ENCODE results near the gene LRTM1.

LRTM1 gene

DNA sequence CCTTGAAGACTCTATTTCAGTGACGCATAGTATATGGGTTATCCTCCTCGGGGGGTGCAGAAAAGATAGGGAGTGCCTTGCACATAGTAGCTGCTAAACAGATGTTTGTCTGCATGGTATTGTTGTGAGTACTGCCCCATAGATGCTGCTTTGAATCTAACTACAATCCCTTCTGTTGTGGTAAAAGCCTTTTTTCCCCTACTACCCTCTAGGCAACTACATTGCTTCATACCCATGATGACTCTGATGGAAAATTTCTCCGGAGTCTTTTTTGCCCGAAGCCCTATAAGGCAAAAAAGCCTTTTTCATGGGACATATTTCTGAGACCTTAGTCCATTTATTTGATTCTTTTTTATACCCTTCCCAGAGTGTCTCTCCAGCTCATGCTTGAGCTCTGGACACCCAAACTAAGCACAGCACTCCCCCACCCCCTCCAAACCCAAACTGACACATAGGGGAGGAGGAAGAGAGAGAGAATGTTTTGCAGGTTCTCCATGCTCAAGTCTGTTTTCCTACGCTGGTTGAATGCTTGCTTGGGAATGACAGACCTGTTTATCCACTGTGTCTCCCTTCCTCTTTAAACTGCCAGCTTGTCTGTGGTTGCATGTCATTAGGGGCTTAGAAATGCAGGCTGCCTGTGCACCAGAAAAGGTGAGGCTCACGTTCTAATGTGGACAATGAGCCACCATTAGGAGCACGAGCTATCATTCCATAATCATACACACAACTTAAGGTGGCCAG, 52.9 kb downstream of the LRTM1 start:
- TF ChIP-seq, protein P1, sequence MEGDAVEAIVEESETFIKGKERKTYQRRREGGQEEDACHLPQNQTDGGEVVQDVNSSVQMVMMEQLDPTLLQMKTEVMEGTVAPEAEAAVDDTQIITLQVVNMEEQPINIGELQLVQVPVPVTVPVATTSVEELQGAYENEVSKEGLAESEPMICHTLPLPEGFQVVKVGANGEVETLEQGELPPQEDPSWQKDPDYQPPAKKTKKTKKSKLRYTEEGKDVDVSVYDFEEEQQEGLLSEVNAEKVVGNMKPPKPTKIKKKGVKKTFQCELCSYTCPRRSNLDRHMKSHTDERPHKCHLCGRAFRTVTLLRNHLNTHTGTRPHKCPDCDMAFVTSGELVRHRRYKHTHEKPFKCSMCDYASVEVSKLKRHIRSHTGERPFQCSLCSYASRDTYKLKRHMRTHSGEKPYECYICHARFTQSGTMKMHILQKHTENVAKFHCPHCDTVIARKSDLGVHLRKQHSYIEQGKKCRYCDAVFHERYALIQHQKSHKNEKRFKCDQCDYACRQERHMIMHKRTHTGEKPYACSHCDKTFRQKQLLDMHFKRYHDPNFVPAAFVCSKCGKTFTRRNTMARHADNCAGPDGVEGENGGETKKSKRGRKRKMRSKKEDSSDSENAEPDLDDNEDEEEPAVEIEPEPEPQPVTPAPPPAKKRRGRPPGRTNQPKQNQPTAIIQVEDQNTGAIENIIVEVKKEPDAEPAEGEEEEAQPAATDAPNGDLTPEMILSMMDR (conservative IDR thresholded peaks at IDR 0.05; ENCODE audit: low read depth, low read length): no peak
- H3K4me3 ChIP-seq (ENCODE audit: low read length): no peak overlapping the region
- no peak for DNase-seq (ENCODE audit: low read depth)

GRCh38 chr3:54873059-54874010, 54.5 kb downstream of the LRTM1 start:
- TF ChIP-seq, protein P1 (conservative IDR thresholded peaks at IDR 0.05; ENCODE audit: low read depth, low read length): no peak
- no peak for DNase-seq (ENCODE audit: low read depth)
- no peak overlapping the region for H3K4me3 ChIP-seq (ENCODE audit: low read length)

DNA sequence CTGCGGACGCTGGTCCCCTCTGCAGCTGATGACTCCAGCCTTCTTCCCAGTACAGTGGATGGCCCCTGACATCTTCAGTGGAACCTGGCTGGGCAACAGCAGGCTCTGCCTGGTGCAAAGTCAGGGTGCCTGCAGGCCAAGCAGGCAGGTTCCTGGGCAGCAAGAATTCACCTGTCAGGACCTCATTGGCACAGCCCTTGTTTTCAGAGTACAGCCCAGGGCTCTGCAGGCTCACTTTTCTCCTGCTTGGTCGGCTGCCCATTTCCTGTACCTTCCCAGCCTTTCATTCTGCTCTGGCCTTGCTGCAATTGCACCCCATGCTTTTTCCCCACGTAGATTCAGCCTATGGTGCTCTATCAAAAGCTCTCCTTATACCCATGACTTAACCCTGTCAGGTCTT, 56.0 kb downstream of the LRTM1 start:
- TF ChIP-seq, protein P1 (conservative IDR thresholded peaks at IDR 0.05; ENCODE audit: low read depth, low read length): no peak
- no peak overlapping the region for H3K4me3 ChIP-seq (ENCODE audit: low read length)
- no peak for DNase-seq (ENCODE audit: low read depth)

- H3K4me3 ChIP-seq (ENCODE audit: low read length): no peak overlapping the region
- TF ChIP-seq, protein P1 (conservative IDR thresholded peaks at IDR 0.05; ENCODE audit: low read depth, low read length): peak; percentile 72
- peak; percentile 55 for DNase-seq (ENCODE audit: low read depth)
These were observed 57.4 kb downstream of the LRTM1 start for GRCh38 chr3:54870423-54870822.
